NCI-H69 (cell line): ENCODE results near the gene AMIGO1.

Experiments
- DNase-seq: peaks from one replicate; lab custom pipeline; 2025; lab: John Stamatoyannopoulos, UW

Gene AMIGO1

GRCh38 chr1:109509176-109510134, at the start of gene AMIGO1:
AMIGO1 (minus strand) TSS chr1:109509727; CDS start chr1:109508912, 815 bp downstream.
- DNase-seq, result peak; percentile 72

GRCh38 chr1:109557520-109557919, 48.0 kb upstream of the AMIGO1 start:
- DNase-seq, result no peak

- DNase-seq, result no peak
Observed at GRCh38 chr1:109556563-109556962, 47.0 kb upstream of the AMIGO1 start.

GRCh38 chr1:109548321-109549267, 39.1 kb upstream of the AMIGO1 start, which contains the start of gene GNAI3:
GNAI3 (plus strand) TSS chr1:109548615; CDS start chr1:109548721, 106 bp downstream.
- peak; percentile 92 for DNase-seq

GRCh38 chr1:109547463-109548320, 38.2 kb upstream of the AMIGO1 start:
- peak; percentile 35 for DNase-seq

- peak; percentile 86 for DNase-seq
Observed at GRCh38 chr1:109546311-109547109, 37.0 kb upstream of the AMIGO1 start.

- DNase-seq, result no peak
Observed at GRCh38 chr1:109543988-109544735, 34.6 kb upstream of the AMIGO1 start.

GRCh38 chr1:109543283-109543987, 33.9 kb upstream of the AMIGO1 start:
- DNase-seq, result no peak

- DNase-seq, result no peak
Observed at GRCh38 chr1:109542657-109543056, 33.1 kb upstream of the AMIGO1 start.

GRCh38 chr1:109541102-109541501, 31.6 kb upstream of the AMIGO1 start:
- no peak for DNase-seq

- DNase-seq, result no peak
Observed at GRCh38 chr1:109539676-109540075, 30.1 kb upstream of the AMIGO1 start, which contains the start of gene GPR61. GPR61 (plus strand) TSS chr1:109539872; CDS start chr1:109543023, 3,151 bp downstream.

- DNase-seq, result no peak
Observed at GRCh38 chr1:109538827-109539555, 29.5 kb upstream of the AMIGO1 start.

GRCh38 chr1:109537450-109538178, 28.1 kb upstream of the AMIGO1 start:
- no peak for DNase-seq

- DNase-seq, result peak; percentile 49
Observed at GRCh38 chr1:109535971-109536491, 26.5 kb upstream of the AMIGO1 start.

- DNase-seq, result no peak
Observed at GRCh38 chr1:109535481-109535880, 26.0 kb upstream of the AMIGO1 start.

- no peak for DNase-seq
Observed at GRCh38 chr1:109534307-109534858, 24.9 kb upstream of the AMIGO1 start.
